Measurements from ENCODE around the gene MYO5B.

GRCh38 chr18:49784427-49785185, 410.3 kb downstream of the MYO5B start:
- TF ChIP-seq, protein P1, sequence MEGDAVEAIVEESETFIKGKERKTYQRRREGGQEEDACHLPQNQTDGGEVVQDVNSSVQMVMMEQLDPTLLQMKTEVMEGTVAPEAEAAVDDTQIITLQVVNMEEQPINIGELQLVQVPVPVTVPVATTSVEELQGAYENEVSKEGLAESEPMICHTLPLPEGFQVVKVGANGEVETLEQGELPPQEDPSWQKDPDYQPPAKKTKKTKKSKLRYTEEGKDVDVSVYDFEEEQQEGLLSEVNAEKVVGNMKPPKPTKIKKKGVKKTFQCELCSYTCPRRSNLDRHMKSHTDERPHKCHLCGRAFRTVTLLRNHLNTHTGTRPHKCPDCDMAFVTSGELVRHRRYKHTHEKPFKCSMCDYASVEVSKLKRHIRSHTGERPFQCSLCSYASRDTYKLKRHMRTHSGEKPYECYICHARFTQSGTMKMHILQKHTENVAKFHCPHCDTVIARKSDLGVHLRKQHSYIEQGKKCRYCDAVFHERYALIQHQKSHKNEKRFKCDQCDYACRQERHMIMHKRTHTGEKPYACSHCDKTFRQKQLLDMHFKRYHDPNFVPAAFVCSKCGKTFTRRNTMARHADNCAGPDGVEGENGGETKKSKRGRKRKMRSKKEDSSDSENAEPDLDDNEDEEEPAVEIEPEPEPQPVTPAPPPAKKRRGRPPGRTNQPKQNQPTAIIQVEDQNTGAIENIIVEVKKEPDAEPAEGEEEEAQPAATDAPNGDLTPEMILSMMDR (IDR thresholded peaks at IDR 0.05) = peak in 3 of 6 experiments; percentile 37 to 46 (median 43)
- no peak for TF ChIP-seq POLR2A (IDR thresholded peaks at IDR 0.05)

Measured in thyroid gland (tissue), 4 donors.